Stomach (tissue), 4 donors: ENCODE results near the gene PPP1R14C.
"Not testable (repeated sequence)": the region's sequence is repeated elsewhere in the genome, so short reads cannot be mapped to it uniquely, and the experiment has no call there.

Experiments
- POLR2AphosphoS5 ChIP-seq, 3 donors: sonication (generic); formaldehyde crosslinking; IDR thresholded peaks; one replicate each; pipeline ENCODE4 v1.6.1; 2016; ENCODE audit warnings: antibody characterized with exemption in 3 of 3
- TF ChIP-seq, protein P1 (sequence below), 7 experiments: fragments of 450-650 bp in 4 of 7; fragments of 200-600 bp in 3 of 7; sonication (generic) in 3 of 7; IDR thresholded peaks; one replicate each; pipeline ENCODE4 v1.5.1; 2016 to 2019; ENCODE audit warnings: antibody characterized with exemption in 7 of 7, control low read depth in 2 of 7, mild to moderate bottlenecking in 1 of 7

DNA sequence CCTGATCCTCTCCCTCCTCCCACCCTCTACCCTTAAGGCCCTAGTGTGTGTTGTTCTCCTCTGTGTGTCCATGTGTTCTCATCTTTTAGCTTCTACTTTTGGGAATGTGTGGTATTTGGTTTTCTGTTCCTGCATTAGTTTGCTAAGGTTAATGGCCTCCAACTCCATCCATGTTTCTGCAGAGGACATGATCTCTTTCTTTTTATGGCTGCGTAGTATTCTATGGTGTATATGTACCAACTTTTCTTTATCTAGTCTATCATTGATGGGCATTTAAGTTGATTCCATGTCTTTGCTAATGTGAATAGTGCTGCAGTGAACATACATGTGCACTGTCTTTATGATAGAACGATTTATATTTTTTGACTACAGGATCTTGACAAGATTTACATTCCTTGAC, 44.6 kb downstream of the PPP1R14C start:
- not testable (repeated sequence) for TF ChIP-seq POLR2AphosphoS5 (IDR thresholded peaks at IDR 0.05)
- TF ChIP-seq, protein P1, sequence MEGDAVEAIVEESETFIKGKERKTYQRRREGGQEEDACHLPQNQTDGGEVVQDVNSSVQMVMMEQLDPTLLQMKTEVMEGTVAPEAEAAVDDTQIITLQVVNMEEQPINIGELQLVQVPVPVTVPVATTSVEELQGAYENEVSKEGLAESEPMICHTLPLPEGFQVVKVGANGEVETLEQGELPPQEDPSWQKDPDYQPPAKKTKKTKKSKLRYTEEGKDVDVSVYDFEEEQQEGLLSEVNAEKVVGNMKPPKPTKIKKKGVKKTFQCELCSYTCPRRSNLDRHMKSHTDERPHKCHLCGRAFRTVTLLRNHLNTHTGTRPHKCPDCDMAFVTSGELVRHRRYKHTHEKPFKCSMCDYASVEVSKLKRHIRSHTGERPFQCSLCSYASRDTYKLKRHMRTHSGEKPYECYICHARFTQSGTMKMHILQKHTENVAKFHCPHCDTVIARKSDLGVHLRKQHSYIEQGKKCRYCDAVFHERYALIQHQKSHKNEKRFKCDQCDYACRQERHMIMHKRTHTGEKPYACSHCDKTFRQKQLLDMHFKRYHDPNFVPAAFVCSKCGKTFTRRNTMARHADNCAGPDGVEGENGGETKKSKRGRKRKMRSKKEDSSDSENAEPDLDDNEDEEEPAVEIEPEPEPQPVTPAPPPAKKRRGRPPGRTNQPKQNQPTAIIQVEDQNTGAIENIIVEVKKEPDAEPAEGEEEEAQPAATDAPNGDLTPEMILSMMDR (IDR thresholded peaks at IDR 0.05) = not testable (repeated sequence)
